SKM-1 (cell line): ENCODE results near the gene NCKAP5.
"Not testable (repeated sequence)": the region's sequence is repeated elsewhere in the genome, so short reads cannot be mapped to it uniquely, and the experiment has no call there.

ENCODE experiments used
- DNase-seq: peaks from one replicate; lab custom pipeline; 2025; ENCODE audit not compliant: unreplicated experiment; lab: John Stamatoyannopoulos, UW

Gene NCKAP5

GRCh38 chr2:133240491-133241223 is 327.6 kb downstream of the NCKAP5 start:
- no peak for DNase-seq

- no peak for DNase-seq
Observed at GRCh38 chr2:133235968-133236367, 332.3 kb downstream of the NCKAP5 start.

GRCh38 chr2:133232556-133232955 is 335.7 kb downstream of the NCKAP5 start:
- no peak for DNase-seq

GRCh38 chr2:133231264-133231663 is 337.0 kb downstream of the NCKAP5 start:
- no peak for DNase-seq

GRCh38 chr2:133229974-133230373 is 338.3 kb downstream of the NCKAP5 start:
- DNase-seq, result no peak

GRCh38 chr2:133223226-133223625 is 345.0 kb downstream of the NCKAP5 start:
- no peak for DNase-seq

GRCh38 chr2:133221398-133221797 is 346.9 kb downstream of the NCKAP5 start:
- DNase-seq, result no peak

- no peak for DNase-seq
Observed at GRCh38 chr2:133218204-133218603, 350.1 kb downstream of the NCKAP5 start.

- DNase-seq, result no peak
Observed at GRCh38 chr2:133215477-133215876, 352.8 kb downstream of the NCKAP5 start.

- no peak for DNase-seq
Observed at GRCh38 chr2:133213651-133214050, 354.6 kb downstream of the NCKAP5 start.

- no peak for DNase-seq
Observed at GRCh38 chr2:133209325-133209724, 358.9 kb downstream of the NCKAP5 start.

GRCh38 chr2:133206666-133207065 is 361.6 kb downstream of the NCKAP5 start:
- not testable (repeated sequence) for DNase-seq

- no peak for DNase-seq
Observed at GRCh38 chr2:133204421-133204820, 363.8 kb downstream of the NCKAP5 start.

- DNase-seq, result no peak
Observed at GRCh38 chr2:133200684-133201421, 367.4 kb downstream of the NCKAP5 start.

GRCh38 chr2:133198678-133199077 is 369.6 kb downstream of the NCKAP5 start:
- no peak for DNase-seq

GRCh38 chr2:133197156-133197555 is 371.1 kb downstream of the NCKAP5 start:
- no peak for DNase-seq

GRCh38 chr2:133194777-133195335 is 373.4 kb downstream of the NCKAP5 start:
- no peak for DNase-seq

- no peak for DNase-seq
Observed at GRCh38 chr2:133194362-133194655, 374.0 kb downstream of the NCKAP5 start.

- no peak for DNase-seq
Observed at GRCh38 chr2:133193544-133194361, 374.5 kb downstream of the NCKAP5 start.

- DNase-seq, result no peak
Observed at GRCh38 chr2:133192028-133192427, 376.2 kb downstream of the NCKAP5 start.

- DNase-seq, result no peak
Observed at GRCh38 chr2:133177196-133177595, 391.1 kb downstream of the NCKAP5 start.

- DNase-seq, result no peak
Observed at GRCh38 chr2:133175926-133176325, 392.3 kb downstream of the NCKAP5 start.
